Measurements from ENCODE around the gene CLEC2L. TPM values are rescaled to one million over a fixed set of nuclear protein-coding genes. Genes with fewer than 3 reads are reported as not detected.
A peak's percentile ranks its signal among the peaks of the same experiment; 100 is the strongest.

The CLEC2L gene
- total RNA-seq, 4 donors from 2014 or later: 0.21 to 0.43 (median 0.26) TPM; not detected in 1

- H3K27me3 ChIP-seq: no peaks in the 10 kb centered on the region
- no peaks in the 10 kb centered on the region for H3K4me1 ChIP-seq
- no peak overlapping the region for H3K27ac ChIP-seq
- H3K9me3 ChIP-seq: no peaks in the 10 kb centered on the region
- H3K36me3 ChIP-seq: no peaks in the 10 kb centered on the region
- no peak for DNase-seq
- TF ChIP-seq CTCF (IDR thresholded peaks at IDR 0.05): no peak
- no peak for TF ChIP-seq POLR2A (IDR thresholded peaks at IDR 0.05)
- intact Hi-C loops (cut with DNase I; ENCODE audit: low total_unique reads): no loop called here
- no peak overlapping the region for H3K4me3 ChIP-seq
These were observed 47.7 kb downstream of the CLEC2L start for GRCh38 chr7:139571190-139571589.

- H3K9me3 ChIP-seq: no peaks in the 10 kb centered on the region
- no peak for TF ChIP-seq CTCF (IDR thresholded peaks at IDR 0.05)
- TF ChIP-seq POLR2A (IDR thresholded peaks at IDR 0.05): no peak
- no peaks in the 10 kb centered on the region for H3K27me3 ChIP-seq
- peak in 1 of 2 donors; percentile 8 for DNase-seq
- no peaks in the 10 kb centered on the region for H3K36me3 ChIP-seq
- intact Hi-C loops (cut with DNase I; ENCODE audit: low total_unique reads): no loop called here
- no peak overlapping the region for H3K4me3 ChIP-seq
- H3K4me1 ChIP-seq: no peaks in the 10 kb centered on the region
- H3K27ac ChIP-seq: no peak overlapping the region
These were observed 48.2 kb downstream of the CLEC2L start for GRCh38 chr7:139571651-139572050.

- no peaks in the 10 kb centered on the region for H3K36me3 ChIP-seq
- H3K9me3 ChIP-seq: no peaks in the 10 kb centered on the region
- TF ChIP-seq POLR2A (IDR thresholded peaks at IDR 0.05): no peak
- no peak for TF ChIP-seq CTCF (IDR thresholded peaks at IDR 0.05)
- H3K4me1 ChIP-seq: no peaks in the 10 kb centered on the region
- intact Hi-C loops (cut with DNase I; ENCODE audit: low total_unique reads): no loop called here
- no peak overlapping the region for H3K4me3 ChIP-seq
- no peaks in the 10 kb centered on the region for H3K27me3 ChIP-seq
- peak in 1 of 2 donors; percentile 5 for DNase-seq
- H3K27ac ChIP-seq: no peak overlapping the region
These were observed 48.6 kb downstream of the CLEC2L start for GRCh38 chr7:139572071-139572470.

GRCh38 chr7:139572704-139573385 lies 49.4 kb downstream of the CLEC2L start:
- H3K27me3 ChIP-seq: no peaks in the 10 kb centered on the region
- intact Hi-C loops (cut with DNase I; ENCODE audit: low total_unique reads): no loop called here
- H3K36me3 ChIP-seq: no peaks in the 10 kb centered on the region
- no peaks in the 10 kb centered on the region for H3K9me3 ChIP-seq
- H3K27ac ChIP-seq: no peak overlapping the region
- H3K4me3 ChIP-seq: no peak overlapping the region
- TF ChIP-seq POLR2A (IDR thresholded peaks at IDR 0.05) (no peak), CTCF (IDR thresholded peaks at IDR 0.05) (no peak)
- DNase-seq: peak in 1 of 2 donors; percentile 7
- H3K4me1 ChIP-seq: no peaks in the 10 kb centered on the region

- TF ChIP-seq POLR2A (IDR thresholded peaks at IDR 0.05): no peak
- no peak for TF ChIP-seq CTCF (IDR thresholded peaks at IDR 0.05)
- Histone ChIP-seq H3K4me3 (no peak overlapping the region), H3K27ac (no peak overlapping the region), H3K9me3 (no peaks in the 10 kb centered on the region), H3K4me1 (no peaks in the 10 kb centered on the region), H3K27me3 (no peaks in the 10 kb centered on the region), H3K36me3 (no peaks in the 10 kb centered on the region)
- DNase-seq: peak in 1 of 2 donors; percentile 3
- intact Hi-C loops (cut with DNase I; ENCODE audit: low total_unique reads): no loop called here
These were observed 50.4 kb downstream of the CLEC2L start for GRCh38 chr7:139573871-139574270.
